ENCODE measurements around the gene MAP2K7. TPM values are rescaled to one million over a fixed set of nuclear protein-coding genes. Genes with fewer than 3 reads are reported as not detected.

The MAP2K7 gene
- total and polyA plus RNA-seq, 2 of the 4 experiments (the other 2 are of a cell fraction), result 4.1 to 15.6 TPM

DNA sequence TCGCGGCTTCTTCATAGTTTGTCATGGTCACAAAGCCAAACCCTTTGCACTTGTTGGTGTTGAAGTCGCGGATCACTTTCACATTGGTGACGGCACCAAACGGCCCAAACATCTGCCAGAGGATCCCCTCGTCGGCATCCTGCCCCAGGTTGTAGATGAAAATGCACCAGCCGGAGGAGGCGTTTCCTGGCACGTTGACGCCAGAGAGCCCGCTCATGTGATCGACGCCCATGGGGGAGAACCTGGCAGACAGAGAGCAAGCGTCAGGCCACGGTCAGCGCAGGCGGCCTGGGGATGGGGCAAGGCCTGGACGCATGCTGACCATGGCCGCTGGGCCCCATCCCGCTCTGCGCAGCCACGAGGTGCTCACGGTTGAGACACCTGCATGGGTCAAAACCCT is 59.9 kb downstream of the MAP2K7 start:
- dilution Hi-C loops (cut with HindIII; ENCODE audit: low sequenced_read_pairs, unreplicated experiment), result no loop called here

More for the DNA sequence above, 59.9 kb downstream of the MAP2K7 start:
- H2BK120ac ChIP-seq (ENCODE audit: low read depth, low read length), result no peak overlapping the region
- no peak overlapping the region for H3K14ac ChIP-seq (replicated peaks; ENCODE audit: low read depth, low read length)
- H2BK20ac ChIP-seq (ENCODE audit: low read depth, low read length), result no peak overlapping the region
- H3K9me3 ChIP-seq (ENCODE audit: control insufficient read depth, insufficient read depth, low read length), result no peaks in the 10 kb centered on the region
- peaks cover 5 to 11% of the 10 kb centered on the region in 2 experiments; a peak in 3 of 4 replicates for H3K79me1 ChIP-seq (ENCODE audit: low read depth in 1 of 2, low read length in 2 of 2)
- H4K20me1 ChIP-seq (ENCODE audit: insufficient read depth, low read length), result peaks cover 9% of the 10 kb centered on the region; the same call in 1 of the 2 replicates
- H2AK9ac ChIP-seq (replicated peaks; ENCODE audit: low read depth, low read length, poor library complexity), result no peak overlapping the region
- H2BK15ac ChIP-seq (ENCODE audit: low read depth, low read length), result no peak overlapping the region
- POLR2A ChIA-PET (ENCODE audit: unreplicated experiment), result no interaction called here
- H2AFZ ChIP-seq (replicated peaks; ENCODE audit: low read length, poor library complexity), result no peak overlapping the region
- WGBS, 2 experiments (ENCODE audit: extremely low coverage in 2 of 2, insufficient read length in 1 of 2), result 92% methylated on average over 20 of the region's 25 CpGs; no CpG with 5 or more reads in 1 of the 2 experiments
- no peak overlapping the region for H3K4ac ChIP-seq (ENCODE audit: low read depth, low read length)
- peaks cover 62% of the 10 kb centered on the region for H3K36me3 ChIP-seq (ENCODE audit: control insufficient read depth, insufficient read depth, low read length)
- ATAC-seq (ENCODE audit: low read depth) (no peak), DNase-seq (no peak)
- H3K9me1 ChIP-seq (ENCODE audit: insufficient read depth, low read length), result no peaks in the 10 kb centered on the region
- CTCF ChIA-PET, result no interaction called here
- no peak overlapping the region for H4K91ac ChIP-seq (ENCODE audit: insufficient read depth, low read depth, low read length)
- no peaks in the 10 kb centered on the region for H3K4me1 ChIP-seq (ENCODE audit: control insufficient read depth, insufficient read depth, low read length)
- H3K18ac ChIP-seq (ENCODE audit: low read depth, low read length), result no peak overlapping the region
- H3K4me3 ChIP-seq (ENCODE audit: insufficient read depth, low read depth, low read length), result no peak overlapping the region
- no peak overlapping the region for H2AK5ac ChIP-seq (ENCODE audit: low read depth, low read length)
- no peak overlapping the region for H3K27ac ChIP-seq (ENCODE audit: insufficient read depth, low read length)
- no peaks in the 10 kb centered on the region for H3K27me3 ChIP-seq (ENCODE audit: control insufficient read depth, insufficient read depth, low read length)
- H3K56ac ChIP-seq (ENCODE audit: extremely low read depth, insufficient read depth, low read length), result no peak overlapping the region
- in situ Hi-C loops (cut with MboI; ENCODE audit: low sequenced_read_pairs), result no loop called here
- H2BK5ac ChIP-seq (ENCODE audit: low read depth, low read length, poor library complexity, severe bottlenecking), result no peak overlapping the region
- no peak overlapping the region for H3K4me2 ChIP-seq (ENCODE audit: low read depth, low read length)
- H3K23ac ChIP-seq (ENCODE audit: low read depth, low read length), result no peak overlapping the region
- H4K8ac ChIP-seq (ENCODE audit: low read depth in 2 of 2, low read length in 2 of 2), result no peak overlapping the region
- H4K5ac ChIP-seq (ENCODE audit: low read depth, low read length), result no peak overlapping the region
- BruUV-seq (replicated peaks), result no TSS peak
- H3K9ac ChIP-seq (ENCODE audit: low read depth, low read length), result no peak overlapping the region
- intact Hi-C loops (cut with micrococcal nuclease), result no loop called here
- TF ChIP-seq MAZ (IDR thresholded peaks at IDR 0.05; ENCODE audit: borderline replicate concordance, low read depth, low read length), result no peak
- no peak for TF ChIP-seq POLR2A (IDR thresholded peaks at IDR 0.05; ENCODE audit: low read depth, low read length)
- TF ChIP-seq, protein P1, sequence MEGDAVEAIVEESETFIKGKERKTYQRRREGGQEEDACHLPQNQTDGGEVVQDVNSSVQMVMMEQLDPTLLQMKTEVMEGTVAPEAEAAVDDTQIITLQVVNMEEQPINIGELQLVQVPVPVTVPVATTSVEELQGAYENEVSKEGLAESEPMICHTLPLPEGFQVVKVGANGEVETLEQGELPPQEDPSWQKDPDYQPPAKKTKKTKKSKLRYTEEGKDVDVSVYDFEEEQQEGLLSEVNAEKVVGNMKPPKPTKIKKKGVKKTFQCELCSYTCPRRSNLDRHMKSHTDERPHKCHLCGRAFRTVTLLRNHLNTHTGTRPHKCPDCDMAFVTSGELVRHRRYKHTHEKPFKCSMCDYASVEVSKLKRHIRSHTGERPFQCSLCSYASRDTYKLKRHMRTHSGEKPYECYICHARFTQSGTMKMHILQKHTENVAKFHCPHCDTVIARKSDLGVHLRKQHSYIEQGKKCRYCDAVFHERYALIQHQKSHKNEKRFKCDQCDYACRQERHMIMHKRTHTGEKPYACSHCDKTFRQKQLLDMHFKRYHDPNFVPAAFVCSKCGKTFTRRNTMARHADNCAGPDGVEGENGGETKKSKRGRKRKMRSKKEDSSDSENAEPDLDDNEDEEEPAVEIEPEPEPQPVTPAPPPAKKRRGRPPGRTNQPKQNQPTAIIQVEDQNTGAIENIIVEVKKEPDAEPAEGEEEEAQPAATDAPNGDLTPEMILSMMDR (conservative IDR thresholded peaks at IDR 0.05; ENCODE audit: low read depth, low read length), result no peak
- TF ChIP-seq MXI1 (IDR thresholded peaks at IDR 0.05; ENCODE audit: borderline replicate concordance, low read depth, low read length), result no peak

Other genes with a start within 250 kb of the MAP2K7 start
- not detected in 2 replicates for gene RETN, start 234.8 kb upstream of the MAP2K7 start, total RNA-seq (2012; rRNA removed)
- gene RETN, start 234.8 kb upstream of the MAP2K7 start, polyA plus RNA-seq (2012; rRNA removed), result not detected in 2 replicates
- not detected in 2 replicates for gene MCEMP1, start 226.8 kb upstream of the MAP2K7 start, total RNA-seq (2012; rRNA removed)
- gene MCEMP1, start 226.8 kb upstream of the MAP2K7 start, polyA plus RNA-seq (2012; rRNA removed), result 0.15 TPM in 1 of 2 replicates, not detected in the other
- gene TRAPPC5, start 223.0 kb upstream of the MAP2K7 start, total RNA-seq (2012; rRNA removed), result 54.7 and 73.0 TPM in 2 replicates
- gene TRAPPC5, start 223.0 kb upstream of the MAP2K7 start, polyA plus RNA-seq (2012; rRNA removed), result 109 and 185 TPM in 2 replicates
- not detected in 2 replicates for gene FCER2, start 201.7 kb upstream of the MAP2K7 start, total RNA-seq (2012; rRNA removed)
- gene FCER2, start 201.7 kb upstream of the MAP2K7 start, polyA plus RNA-seq (2012; rRNA removed), result not detected in 2 replicates
- not detected in 2 replicates for gene CLEC4G, start 171.8 kb upstream of the MAP2K7 start, total RNA-seq (2012; rRNA removed)
- gene CLEC4G, start 171.8 kb upstream of the MAP2K7 start, polyA plus RNA-seq (2012; rRNA removed), result not detected in 2 replicates
- gene CD209, start 156.3 kb upstream of the MAP2K7 start, total RNA-seq (2012; rRNA removed), result not detected in 2 replicates
- gene CD209, start 156.3 kb upstream of the MAP2K7 start, polyA plus RNA-seq (2012; rRNA removed), result not detected in 2 replicates
- not detected in 2 replicates for gene CLEC4M, start 140.6 kb upstream of the MAP2K7 start, total RNA-seq (2012; rRNA removed)
- not detected in 2 replicates for gene CLEC4M, start 140.6 kb upstream of the MAP2K7 start, polyA plus RNA-seq (2012; rRNA removed)
- 12.7 and 15.0 TPM in 2 replicates for gene EVI5L, start 73.7 kb upstream of the MAP2K7 start, total RNA-seq (2012; rRNA removed)
- gene EVI5L, start 73.7 kb upstream of the MAP2K7 start, polyA plus RNA-seq (2012; rRNA removed), result 14.6 and 15.0 TPM in 2 replicates
- gene PRR36, start 29.5 kb upstream of the MAP2K7 start, total RNA-seq (2012; rRNA removed), result not detected in 2 replicates
- 0.02 and 0.06 TPM in 2 replicates for gene PRR36, start 29.5 kb upstream of the MAP2K7 start, polyA plus RNA-seq (2012; rRNA removed)
- gene LRRC8E, start 15.4 kb upstream of the MAP2K7 start, total RNA-seq (2012; rRNA removed), result 6.9 and 7.2 TPM in 2 replicates
- gene LRRC8E, start 15.4 kb upstream of the MAP2K7 start, polyA plus RNA-seq (2012; rRNA removed), result 6.4 and 6.9 TPM in 2 replicates
- gene TGFBR3L, start 11.0 kb downstream of the MAP2K7 start, total RNA-seq (2012; rRNA removed), result not detected in 2 replicates
- 0.94 and 2.2 TPM in 2 replicates for gene TGFBR3L, start 11.0 kb downstream of the MAP2K7 start, polyA plus RNA-seq (2012; rRNA removed)
- 12.5 TPM in 2 replicates for gene SNAPC2, start 16.5 kb downstream of the MAP2K7 start, total RNA-seq (2012; rRNA removed)
- gene SNAPC2, start 16.5 kb downstream of the MAP2K7 start, polyA plus RNA-seq (2012; rRNA removed), result 29.2 and 34.9 TPM in 2 replicates
- gene CTXN1, start 22.3 kb downstream of the MAP2K7 start, total RNA-seq (2012; rRNA removed), result 0.36 and 0.56 TPM in 2 replicates
- 7.4 and 12.8 TPM in 2 replicates for gene CTXN1, start 22.3 kb downstream of the MAP2K7 start, polyA plus RNA-seq (2012; rRNA removed)
- gene TIMM44, start 39.8 kb downstream of the MAP2K7 start, total RNA-seq (2012; rRNA removed), result 37.6 and 43.0 TPM in 2 replicates
- gene TIMM44, start 39.8 kb downstream of the MAP2K7 start, polyA plus RNA-seq (2012; rRNA removed), result 52.3 and 65.3 TPM in 2 replicates
- gene ELAVL1, start 101.8 kb downstream of the MAP2K7 start, total RNA-seq (2012; rRNA removed), result 56.9 and 59.0 TPM in 2 replicates
- 51.3 and 55.6 TPM in 2 replicates for gene ELAVL1, start 101.8 kb downstream of the MAP2K7 start, polyA plus RNA-seq (2012; rRNA removed)
- gene CCL25, start 148.9 kb downstream of the MAP2K7 start, total RNA-seq (2012; rRNA removed), result not detected in 2 replicates
- gene CCL25, start 148.9 kb downstream of the MAP2K7 start, polyA plus RNA-seq (2012; rRNA removed), result not detected in 2 replicates
- not detected in 2 replicates for gene FBN3, start 245.7 kb downstream of the MAP2K7 start, total RNA-seq (2012; rRNA removed)
- gene FBN3, start 245.7 kb downstream of the MAP2K7 start, polyA plus RNA-seq (2012; rRNA removed), result not detected in 2 replicates